Endothelial cell of umbilical vein (primary cell): Measurements from ENCODE around the gene TMEM37.

Experiments used
- EZH2 ChIP-seq: IDR thresholded peaks from 2 replicates; pipeline ENCODE4 v1.6.1; 2012; ENCODE audit warnings: borderline replicate concordance, low read depth, mild to moderate bottlenecking, moderate library complexity, low read length, inconsistent platforms; ENCODE audit not compliant: severe bottlenecking
- MYC ChIP-seq: IDR thresholded peaks from one replicate; pipeline ENCODE4 v1.6.1; 2011; ENCODE audit warnings: mild to moderate bottlenecking, low read depth, low read length
- POLR2A ChIP-seq: IDR thresholded peaks from 2 replicates; pipeline ENCODE4 v1.6.1; 2012; ENCODE audit warnings: low read depth, mild to moderate bottlenecking, control low read depth, low read length
- POLR2AphosphoS5 ChIP-seq: IDR thresholded peaks from 2 replicates; pipeline ENCODE4 v1.6.1; 2012; ENCODE audit warnings: low read depth, mild to moderate bottlenecking, control low read depth, low read length, moderate library complexity; ENCODE audit not compliant: insufficient read depth
- TF ChIP-seq, protein P1 (sequence below), 2 donors: IDR thresholded peaks; 1 replicate in 1 of 2; 2 replicates in 1 of 2; pipeline ENCODE4 v1.5.1; 2011; ENCODE audit warnings: low read length in 2 of 2, mild to moderate bottlenecking in 2 of 2, moderate library complexity in 2 of 2, control low read depth in 1 of 2, inconsistent platforms in 1 of 2, low read depth in 1 of 2; ENCODE audit not compliant: insufficient read depth in 1 of 2; ENCODE audit errors: extremely low read depth in 1 of 2

DNA sequence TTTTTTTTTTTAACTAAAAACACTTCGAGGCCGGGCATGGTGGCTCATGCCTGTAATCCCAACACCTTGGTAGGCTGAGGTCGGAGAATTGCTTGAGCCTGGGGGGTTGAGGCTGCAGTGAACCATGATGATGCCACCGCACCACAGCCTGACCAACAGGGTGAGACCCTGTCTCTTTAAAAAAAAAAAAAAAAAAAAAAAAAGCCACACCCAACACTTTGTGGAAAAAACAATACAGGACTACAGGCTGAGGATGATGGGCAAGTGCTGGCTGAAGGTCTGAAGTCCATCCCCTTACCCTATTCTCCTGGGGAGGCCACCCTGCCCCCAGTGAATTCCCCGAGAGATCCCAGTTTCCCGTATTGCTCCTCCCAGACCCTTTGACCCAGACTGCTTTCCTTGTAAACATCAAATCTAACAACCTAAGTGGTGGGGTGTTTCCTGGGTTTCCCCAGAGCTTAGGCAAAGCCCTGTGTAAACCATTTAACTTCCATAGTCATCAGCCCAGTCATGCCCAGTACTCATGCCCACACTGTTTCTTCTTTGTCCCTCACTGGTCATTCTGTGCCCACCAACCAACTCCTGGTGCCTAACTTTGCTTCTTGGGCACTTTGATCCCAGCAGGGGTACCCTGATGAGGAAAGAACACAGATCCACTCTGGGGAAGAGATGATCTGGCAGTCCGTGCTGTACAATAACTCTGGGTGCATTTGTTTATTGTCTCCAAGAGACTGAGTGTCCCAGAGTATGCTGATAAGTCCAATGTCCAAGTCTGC is 5.8 kb upstream of the TMEM37 start:
- TF ChIP-seq, protein P1, sequence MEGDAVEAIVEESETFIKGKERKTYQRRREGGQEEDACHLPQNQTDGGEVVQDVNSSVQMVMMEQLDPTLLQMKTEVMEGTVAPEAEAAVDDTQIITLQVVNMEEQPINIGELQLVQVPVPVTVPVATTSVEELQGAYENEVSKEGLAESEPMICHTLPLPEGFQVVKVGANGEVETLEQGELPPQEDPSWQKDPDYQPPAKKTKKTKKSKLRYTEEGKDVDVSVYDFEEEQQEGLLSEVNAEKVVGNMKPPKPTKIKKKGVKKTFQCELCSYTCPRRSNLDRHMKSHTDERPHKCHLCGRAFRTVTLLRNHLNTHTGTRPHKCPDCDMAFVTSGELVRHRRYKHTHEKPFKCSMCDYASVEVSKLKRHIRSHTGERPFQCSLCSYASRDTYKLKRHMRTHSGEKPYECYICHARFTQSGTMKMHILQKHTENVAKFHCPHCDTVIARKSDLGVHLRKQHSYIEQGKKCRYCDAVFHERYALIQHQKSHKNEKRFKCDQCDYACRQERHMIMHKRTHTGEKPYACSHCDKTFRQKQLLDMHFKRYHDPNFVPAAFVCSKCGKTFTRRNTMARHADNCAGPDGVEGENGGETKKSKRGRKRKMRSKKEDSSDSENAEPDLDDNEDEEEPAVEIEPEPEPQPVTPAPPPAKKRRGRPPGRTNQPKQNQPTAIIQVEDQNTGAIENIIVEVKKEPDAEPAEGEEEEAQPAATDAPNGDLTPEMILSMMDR (IDR thresholded peaks at IDR 0.05; ENCODE audit: extremely low read depth in 1 of 2, insufficient read depth in 1 of 2, low read depth in 1 of 2, low read length in 2 of 2), result no peak
- TF ChIP-seq POLR2AphosphoS5, result no peak
- no peak for TF ChIP-seq EZH2
- no peak for TF ChIP-seq POLR2A
- TF ChIP-seq MYC, result no peak
